GM18502 (cell line): ENCODE data around the gene MARCKSL1.
"Not testable (repeated sequence)": the region's sequence is repeated elsewhere in the genome, so short reads cannot be mapped to it uniquely, and the experiment has no call there.

ENCODE experiments used
- ATAC-seq: cut with Tn5 transposase; IDR thresholded peaks from one replicate; pipeline ENCODE4 v1.9.1; 2021; ENCODE audit warnings: mild to moderate bottlenecking; ENCODE audit not compliant: unreplicated experiment, poor library complexity

MARCKSL1 gene

GRCh38 chr1:32335790-32336590 lies at the start of gene MARCKSL1:
TSS of gene MARCKSL1 (minus strand) at chr1:32336233. CDS start at chr1:32336033, 200 bp downstream.
- peak; percentile 42 for ATAC-seq

GRCh38 chr1:32380057-32380456 lies 44.0 kb upstream of the MARCKSL1 start:
- ATAC-seq, result no peak

- no peak for ATAC-seq
Observed at GRCh38 chr1:32377541-32378220, 41.6 kb upstream of the MARCKSL1 start.

GRCh38 chr1:32376199-32376598 lies 40.2 kb upstream of the MARCKSL1 start:
- no peak for ATAC-seq

GRCh38 chr1:32373996-32374592 lies 38.1 kb upstream of the MARCKSL1 start:
- no peak for ATAC-seq

- no peak for ATAC-seq
Observed at GRCh38 chr1:32372149-32372756, 36.2 kb upstream of the MARCKSL1 start.

- ATAC-seq, result no peak
Observed at GRCh38 chr1:32367912-32368635, 32.0 kb upstream of the MARCKSL1 start.

- ATAC-seq, result no peak
Observed at GRCh38 chr1:32365445-32365844, 29.4 kb upstream of the MARCKSL1 start.

GRCh38 chr1:32364836-32365235 lies 28.8 kb upstream of the MARCKSL1 start:
- no peak for ATAC-seq

GRCh38 chr1:32363713-32364112 lies 27.7 kb upstream of the MARCKSL1 start:
- no peak for ATAC-seq

- ATAC-seq, result no peak
Observed at GRCh38 chr1:32362474-32363313, 26.7 kb upstream of the MARCKSL1 start, which contains the start of the genes FAM229A and TSSK3. TSS of gene FAM229A (minus strand) at chr1:32362485. CDS start at chr1:32362091, 394 bp downstream. TSS of gene TSSK3 (plus strand) at chr1:32362539. CDS start at chr1:32362702, 163 bp downstream.

- ATAC-seq, result no peak
Observed at GRCh38 chr1:32361674-32362473, 25.8 kb upstream of the MARCKSL1 start.

- no peak for ATAC-seq
Observed at GRCh38 chr1:32361308-32361673, 25.3 kb upstream of the MARCKSL1 start.

- ATAC-seq, result no peak
Observed at GRCh38 chr1:32358435-32358834, 22.4 kb upstream of the MARCKSL1 start.

- no peak for ATAC-seq
Observed at GRCh38 chr1:32357614-32358013, 21.6 kb upstream of the MARCKSL1 start.

- no peak for ATAC-seq
Observed at GRCh38 chr1:32356478-32356877, 20.4 kb upstream of the MARCKSL1 start.

- not testable (repeated sequence) for ATAC-seq
Observed at GRCh38 chr1:32355778-32356177, 19.7 kb upstream of the MARCKSL1 start.

GRCh38 chr1:32353886-32354570 lies 18.0 kb upstream of the MARCKSL1 start:
- ATAC-seq, result no peak
